Osteoblast (primary cell): Measurements from ENCODE around the gene RBM20. TPM values are rescaled to one million over a fixed set of nuclear protein-coding genes. Genes with fewer than 3 reads are reported as not detected.

Experiments used
- DNase-seq: peaks from one replicate; pipeline ENCODE4 v3.0.0; 2011; ENCODE audit warnings: low spot score, mixed read lengths; ENCODE audit not compliant: insufficient read length; ENCODE audit errors: missing footprints
- H2AFZ ChIP-seq: 2 replicates; pipeline ENCODE4 v1.6.0; 2011; ENCODE audit warnings: mild to moderate bottlenecking, low read length
- H3K27ac ChIP-seq: 2 replicates; pipeline ENCODE4 v1.5.1; 2011; ENCODE audit warnings: mild to moderate bottlenecking, low read depth, low read length, moderate library complexity
- H3K27me3 ChIP-seq: 2 replicates; pipeline ENCODE4 v1.6.0; 2012; ENCODE audit warnings: mild to moderate bottlenecking, control low read depth, inconsistent platforms, low read length, moderate library complexity; ENCODE audit not compliant: insufficient read depth
- H3K36me3 ChIP-seq: 2 replicates; pipeline ENCODE4 v1.5.1; 2011; ENCODE audit warnings: mild to moderate bottlenecking, low read length, control low read depth, moderate library complexity; ENCODE audit not compliant: insufficient read depth
- H3K4me1 ChIP-seq: 2 replicates; pipeline ENCODE4 v1.5.1; 2011; ENCODE audit warnings: mild to moderate bottlenecking, low read length, control low read depth, moderate library complexity; ENCODE audit not compliant: insufficient read depth
- H3K4me2 ChIP-seq: 2 replicates; pipeline ENCODE4 v1.6.0; 2011; ENCODE audit warnings: mild to moderate bottlenecking, low read length; ENCODE audit not compliant: insufficient read depth
- H3K4me3 ChIP-seq: fragments of 200-600 bp; sonication (generic); 3 replicates; pipeline ENCODE4 v1.5.1; 2012; ENCODE audit warnings: mild to moderate bottlenecking, low read length, inconsistent platforms; ENCODE audit not compliant: insufficient read depth
- H3K79me2 ChIP-seq: 2 replicates; pipeline ENCODE4 v1.6.0; 2012; ENCODE audit warnings: mild to moderate bottlenecking, low read length, control low read depth, inconsistent platforms; ENCODE audit not compliant: insufficient read depth
- H3K9me3 ChIP-seq: 2 replicates; pipeline ENCODE4 v1.5.1; 2011; ENCODE audit warnings: low read depth, low read length, control low read depth
- H4K20me1 ChIP-seq: 2 replicates; pipeline ENCODE4 v1.6.0; 2012; ENCODE audit warnings: mild to moderate bottlenecking, low read length, control low read depth; ENCODE audit not compliant: insufficient read depth
- total RNA-seq: library from RNA; depleted of rRNA; stranded (reverse); fragments of >200 nt; gene quantifications from 2 replicates; pipeline ENCODE4 v1.2.3, GENCODE V29; 2012
- TF ChIP-seq, protein P1 (sequence below): IDR thresholded peaks from 2 replicates; pipeline ENCODE4 v1.5.1; 2011; ENCODE audit warnings: mild to moderate bottlenecking, low read depth, low read length, moderate library complexity; ENCODE audit errors: extremely low read depth

RBM20 gene
- total RNA-seq, 1 donor = not detected

DNA sequence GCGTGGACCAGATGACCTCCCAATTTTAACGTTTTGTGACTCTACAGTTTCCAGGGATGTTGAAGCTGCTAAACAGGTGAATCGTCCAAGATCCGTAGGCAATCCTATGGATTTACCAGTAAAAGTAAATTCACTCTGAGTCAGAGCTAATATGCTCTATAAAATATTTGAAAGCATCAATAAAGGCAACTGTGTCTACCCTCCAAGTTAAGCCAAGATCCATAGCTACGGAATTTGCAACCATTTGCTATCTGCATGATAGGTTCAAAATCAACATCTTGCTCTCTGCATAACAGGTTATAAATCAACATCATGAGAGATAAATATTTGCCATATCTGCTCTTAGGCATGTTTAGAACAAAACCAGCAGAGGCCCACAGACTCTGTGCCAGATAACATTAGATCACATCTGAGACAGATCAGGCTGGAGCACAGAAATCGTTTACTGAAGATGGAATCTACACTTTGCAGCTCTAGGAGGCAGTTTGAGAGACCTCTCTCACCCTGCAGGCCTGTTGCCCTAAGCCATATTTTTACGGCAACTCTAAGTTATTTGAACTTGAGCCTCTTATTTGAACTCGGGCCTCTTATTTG, 146.9 kb downstream of the RBM20 start:
- Histone ChIP-seq H3K36me3 (no peaks in the 10 kb centered on the region), H3K27ac (no peak overlapping the region), H3K4me3 (no peak overlapping the region), H3K4me2 (no peak overlapping the region), H2AFZ (no peak overlapping the region), H4K20me1 (no peaks in the 10 kb centered on the region), H3K27me3 (peaks cover 9% of the 10 kb centered on the region), H3K9me3 (no peaks in the 10 kb centered on the region), H3K79me2 (no peaks in the 10 kb centered on the region), H3K4me1 (no peaks in the 10 kb centered on the region)
- no peak for DNase-seq
- TF ChIP-seq, protein P1, sequence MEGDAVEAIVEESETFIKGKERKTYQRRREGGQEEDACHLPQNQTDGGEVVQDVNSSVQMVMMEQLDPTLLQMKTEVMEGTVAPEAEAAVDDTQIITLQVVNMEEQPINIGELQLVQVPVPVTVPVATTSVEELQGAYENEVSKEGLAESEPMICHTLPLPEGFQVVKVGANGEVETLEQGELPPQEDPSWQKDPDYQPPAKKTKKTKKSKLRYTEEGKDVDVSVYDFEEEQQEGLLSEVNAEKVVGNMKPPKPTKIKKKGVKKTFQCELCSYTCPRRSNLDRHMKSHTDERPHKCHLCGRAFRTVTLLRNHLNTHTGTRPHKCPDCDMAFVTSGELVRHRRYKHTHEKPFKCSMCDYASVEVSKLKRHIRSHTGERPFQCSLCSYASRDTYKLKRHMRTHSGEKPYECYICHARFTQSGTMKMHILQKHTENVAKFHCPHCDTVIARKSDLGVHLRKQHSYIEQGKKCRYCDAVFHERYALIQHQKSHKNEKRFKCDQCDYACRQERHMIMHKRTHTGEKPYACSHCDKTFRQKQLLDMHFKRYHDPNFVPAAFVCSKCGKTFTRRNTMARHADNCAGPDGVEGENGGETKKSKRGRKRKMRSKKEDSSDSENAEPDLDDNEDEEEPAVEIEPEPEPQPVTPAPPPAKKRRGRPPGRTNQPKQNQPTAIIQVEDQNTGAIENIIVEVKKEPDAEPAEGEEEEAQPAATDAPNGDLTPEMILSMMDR = no peak

DNA sequence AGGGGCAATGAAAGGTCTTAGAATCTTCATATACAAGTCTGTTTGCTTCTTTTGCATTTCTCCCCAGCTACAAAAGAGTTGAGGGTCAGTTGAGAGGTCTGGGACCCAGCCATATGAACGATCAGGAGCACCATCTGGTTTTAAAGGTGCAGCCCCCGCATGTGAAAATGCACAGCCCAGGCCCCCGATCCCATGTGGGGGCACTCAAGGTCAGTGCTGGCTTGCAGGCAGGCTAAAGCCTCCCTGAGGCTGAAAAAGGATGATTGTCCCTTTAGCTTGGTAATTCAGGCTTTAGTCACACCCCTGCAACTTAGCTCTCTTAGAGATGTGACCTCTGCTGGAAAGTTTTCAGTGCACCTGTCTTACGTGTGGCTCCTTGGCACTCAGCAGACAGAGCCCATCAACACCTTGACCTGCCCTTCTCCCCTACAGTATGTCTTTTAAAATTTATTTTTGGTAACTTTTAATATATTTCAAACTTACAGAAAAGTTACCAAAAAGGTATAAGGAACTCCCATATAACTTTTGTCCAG, 147.5 kb downstream of the RBM20 start:
- no peak for DNase-seq
- no peaks in the 10 kb centered on the region for H4K20me1 ChIP-seq
- H2AFZ ChIP-seq = no peak overlapping the region
- no peaks in the 10 kb centered on the region for H3K79me2 ChIP-seq
- TF ChIP-seq, protein P1 = no peak
- no peaks in the 10 kb centered on the region for H3K9me3 ChIP-seq
- no peaks in the 10 kb centered on the region for H3K36me3 ChIP-seq
- no peak overlapping the region for H3K4me3 ChIP-seq
- H3K4me2 ChIP-seq = no peak overlapping the region
- no peaks in the 10 kb centered on the region for H3K4me1 ChIP-seq
- peaks cover 9% of the 10 kb centered on the region for H3K27me3 ChIP-seq
- H3K27ac ChIP-seq = no peak overlapping the region

DNA sequence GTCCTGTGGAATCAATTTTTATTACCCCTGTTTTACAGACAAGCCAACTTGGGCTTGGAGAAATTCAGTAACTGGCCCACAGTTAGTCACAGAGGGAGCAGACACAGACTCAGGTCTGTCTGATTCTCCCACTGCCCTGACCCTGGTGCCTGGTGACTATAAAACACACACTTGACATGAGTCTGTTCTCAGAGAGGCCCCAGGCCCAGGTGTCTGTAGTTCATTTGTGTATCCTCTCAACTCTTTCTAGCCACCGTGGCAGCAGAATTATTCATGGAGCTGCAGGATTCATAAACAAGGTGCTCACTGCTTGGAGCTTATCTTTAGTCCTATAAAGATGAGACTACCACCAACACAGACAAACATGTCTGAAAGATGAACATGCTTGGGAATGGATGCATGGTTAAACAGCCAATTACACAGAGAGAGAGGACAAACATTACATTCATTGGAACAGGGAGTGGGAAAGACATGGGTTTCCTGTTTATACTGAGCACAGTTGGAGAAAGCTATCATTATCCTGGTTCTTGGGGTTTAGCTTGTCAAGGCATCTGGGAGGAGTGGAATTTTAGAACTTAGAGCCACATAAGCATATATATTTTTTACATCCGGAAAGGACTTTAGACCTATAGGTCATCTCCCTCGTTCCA, 148.5 kb downstream of the RBM20 start:
- TF ChIP-seq, protein P1 = no peak
- peak overlapping the region; percentile 27 for H2AFZ ChIP-seq
- no peak overlapping the region for H3K4me2 ChIP-seq
- no peak overlapping the region for H3K4me3 ChIP-seq
- no peaks in the 10 kb centered on the region for H3K79me2 ChIP-seq
- H3K27me3 ChIP-seq = peaks cover 13% of the 10 kb centered on the region
- no peak overlapping the region for H3K27ac ChIP-seq
- no peaks in the 10 kb centered on the region for H3K36me3 ChIP-seq
- no peak for DNase-seq
- H4K20me1 ChIP-seq = no peaks in the 10 kb centered on the region
- H3K4me1 ChIP-seq = no peaks in the 10 kb centered on the region
- no peaks in the 10 kb centered on the region for H3K9me3 ChIP-seq

DNA sequence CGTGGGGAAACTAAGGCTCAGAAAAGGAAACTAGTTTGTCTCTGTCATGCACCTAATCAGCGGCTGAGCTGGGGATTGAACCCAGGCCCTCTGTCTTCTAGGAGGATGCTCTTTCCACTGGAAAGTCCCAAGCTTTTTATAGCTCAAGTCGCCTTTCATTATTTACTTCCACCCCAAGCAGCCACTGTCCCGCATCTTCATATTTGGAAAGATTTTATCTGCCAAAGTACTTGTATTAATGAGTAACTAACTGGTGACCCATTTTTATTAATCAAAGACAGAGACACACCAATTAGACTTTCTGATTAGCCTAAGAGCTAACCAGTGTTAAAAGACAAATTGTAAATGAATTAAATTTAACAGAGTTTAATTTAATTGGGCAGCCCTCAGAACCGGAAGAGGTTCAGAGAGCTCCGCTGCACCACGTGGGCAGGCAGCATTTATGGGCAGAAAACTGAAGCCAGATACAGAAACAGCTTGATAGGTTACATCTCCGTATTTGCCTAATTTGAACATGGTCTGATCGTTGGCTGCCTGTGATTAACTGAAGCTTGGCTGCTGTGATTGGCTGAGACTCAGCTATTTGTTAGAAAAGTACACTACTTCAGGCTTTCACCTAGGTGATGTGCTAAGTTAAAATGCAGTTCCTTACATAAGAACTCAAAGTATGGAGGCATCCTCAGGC, 149.1 kb downstream of the RBM20 start:
- H3K79me2 ChIP-seq = no peaks in the 10 kb centered on the region
- no peaks in the 10 kb centered on the region for H4K20me1 ChIP-seq
- peak overlapping the region; percentile 48 for H3K4me2 ChIP-seq
- H3K4me1 ChIP-seq = no peaks in the 10 kb centered on the region
- no peak overlapping the region for H3K4me3 ChIP-seq
- no peak overlapping the region for H3K27ac ChIP-seq
- H3K9me3 ChIP-seq = no peaks in the 10 kb centered on the region
- peaks cover 17% of the 10 kb centered on the region for H3K27me3 ChIP-seq
- DNase-seq = no peak
- TF ChIP-seq, protein P1 = no peak
- H2AFZ ChIP-seq = peak overlapping the region; percentile 43
- H3K36me3 ChIP-seq = no peaks in the 10 kb centered on the region
